HG02763 (cell line): ENCODE measurements around the gene KCNC4.

Source experiments
- ATAC-seq: cut with Tn5 transposase; IDR thresholded peaks from one replicate; pipeline ENCODE4 v1.9.1; 2021; ENCODE audit warnings: mild to moderate bottlenecking, moderate library complexity; ENCODE audit not compliant: unreplicated experiment

Gene KCNC4

DNA sequence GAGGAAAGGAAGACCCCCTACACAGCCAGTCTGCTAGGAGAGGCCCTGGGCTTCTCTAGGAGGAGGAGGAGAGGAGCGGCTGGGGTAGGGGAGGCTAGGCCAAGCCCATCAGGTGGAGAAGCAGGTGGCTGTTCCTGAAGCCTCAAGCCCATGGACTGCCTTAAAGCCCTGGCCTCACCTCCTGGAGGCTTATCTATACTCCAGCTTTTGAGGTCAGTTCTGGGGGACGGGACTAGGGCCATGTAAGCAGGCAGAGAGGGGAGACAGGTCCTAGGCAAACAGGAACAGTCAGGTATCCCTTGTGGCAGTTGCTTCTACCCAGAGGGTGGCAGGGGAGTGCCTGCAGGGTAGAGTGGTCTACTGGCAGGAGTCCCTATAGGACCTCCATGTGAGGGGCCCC, 40.6 kb downstream of the KCNC4 start:
- ATAC-seq, result no peak

DNA sequence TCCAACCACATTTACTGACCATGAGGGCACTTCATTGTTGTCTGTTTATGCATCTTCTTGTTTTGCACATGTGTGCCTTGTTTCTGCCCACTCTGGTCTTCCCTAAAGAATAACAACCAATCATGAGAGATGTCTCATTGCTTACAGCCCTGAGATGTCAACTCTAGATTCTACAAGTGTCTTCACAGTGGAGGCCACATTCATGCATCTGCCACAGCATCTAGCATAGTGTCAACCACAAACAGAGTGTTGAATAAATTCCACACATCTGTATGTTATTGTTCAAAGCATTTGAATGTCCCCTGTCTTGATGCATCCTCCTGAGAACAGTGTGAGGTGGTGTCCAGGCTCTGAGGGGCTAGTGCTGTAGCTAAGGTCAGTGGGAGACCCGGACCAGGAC, 43.1 kb downstream of the KCNC4 start:
- ATAC-seq, result no peak

DNA sequence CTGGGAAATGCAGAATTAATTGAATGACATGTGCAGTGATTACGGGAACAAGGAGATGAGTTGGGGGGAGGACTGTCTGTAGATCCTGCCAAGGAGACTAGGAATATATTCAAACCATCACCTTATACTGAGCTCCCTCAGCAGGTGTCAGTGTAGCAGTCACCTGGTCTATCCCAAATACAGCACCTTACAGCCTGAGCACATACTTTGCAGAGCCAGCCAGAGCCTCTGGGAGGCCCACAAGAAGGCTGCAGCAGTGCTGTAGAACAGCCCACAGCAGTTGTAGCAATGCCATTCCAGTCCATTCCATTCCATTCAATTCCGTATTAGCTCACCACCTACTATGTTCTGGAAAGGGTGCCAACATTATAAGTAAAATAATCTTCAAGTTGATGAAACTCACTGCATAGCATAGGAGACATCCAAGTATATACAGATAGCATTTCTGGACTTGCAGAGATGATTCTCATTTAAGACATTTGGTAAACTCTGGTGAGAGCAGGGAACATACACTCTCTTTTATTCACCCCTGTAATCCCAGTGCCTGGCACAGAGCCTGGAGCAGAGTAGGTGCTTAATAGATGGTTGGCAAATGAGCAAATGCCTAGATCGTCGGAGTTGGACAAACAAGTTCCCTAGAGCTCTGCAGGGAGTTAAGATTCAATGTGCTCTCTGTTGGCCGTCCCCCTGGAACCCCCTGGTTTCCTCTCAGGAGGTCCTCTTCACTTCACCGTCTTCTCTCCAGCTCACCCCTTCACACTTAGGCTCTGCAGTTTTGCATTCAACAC, 44.7 kb downstream of the KCNC4 start:
- ATAC-seq, result no peak

DNA sequence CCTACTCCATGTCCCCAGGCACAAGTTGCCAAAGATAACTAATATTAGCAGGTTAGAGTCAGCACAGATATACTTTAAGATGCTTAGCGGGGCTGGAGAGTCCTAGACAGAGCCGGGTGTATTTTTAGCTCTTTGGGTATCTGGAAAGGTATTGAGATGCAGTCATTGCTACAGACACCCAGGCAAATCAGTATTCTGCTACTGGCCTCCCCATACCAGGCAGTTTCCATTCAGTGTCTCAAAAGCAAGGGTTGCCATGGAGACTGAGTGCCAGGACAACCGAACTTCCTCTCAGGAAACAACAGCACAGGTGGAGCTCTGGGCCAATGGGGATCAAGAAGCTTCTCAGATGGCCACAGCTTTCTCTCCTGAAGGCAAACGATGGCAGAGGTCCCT, 45.3 kb downstream of the KCNC4 start:
- no peak for ATAC-seq

DNA sequence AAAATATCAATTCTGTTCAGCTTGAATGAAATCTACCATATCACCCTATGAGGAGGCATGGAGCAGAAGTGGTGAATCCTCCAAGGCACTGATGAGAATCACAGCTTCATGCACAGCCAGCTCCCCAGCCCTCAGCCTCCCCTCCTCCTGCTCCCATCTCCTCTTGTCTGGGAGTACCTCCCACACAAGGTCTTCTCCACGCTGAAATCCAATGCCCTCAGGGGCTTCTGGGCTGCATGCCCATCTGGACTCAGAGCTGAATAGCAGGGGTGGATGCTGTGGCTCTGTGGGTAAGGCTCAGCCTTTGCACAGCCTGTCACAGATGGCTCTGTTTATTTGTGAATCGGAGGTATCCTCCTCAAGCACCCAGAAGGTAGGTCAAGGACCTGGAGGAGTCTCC, 48.6 kb downstream of the KCNC4 start:
- no peak for ATAC-seq

DNA sequence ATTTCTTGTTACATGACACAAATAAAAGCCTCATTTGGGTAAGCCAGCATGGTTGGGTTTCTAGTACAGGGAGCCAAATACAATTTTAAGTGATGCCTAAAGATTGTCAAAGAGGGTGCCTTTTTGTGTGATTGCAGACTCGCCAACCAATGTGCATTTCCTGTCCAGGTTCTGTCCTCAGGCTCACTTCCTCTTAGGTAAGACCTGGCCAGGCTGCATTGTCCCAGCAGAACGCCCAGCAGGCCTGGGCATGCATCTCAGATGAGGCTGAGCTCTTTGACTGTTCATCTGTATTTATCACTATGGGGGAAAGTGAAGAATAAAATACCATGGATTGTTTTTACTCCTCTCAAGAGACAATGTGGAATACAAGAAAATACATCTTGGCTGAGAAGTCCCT, 49.7 kb downstream of the KCNC4 start:
- no peak for ATAC-seq
